A549 (cell line): ENCODE data around the gene CEP85L.

Experiments
- CEBPB ChIP-seq, 2 experiments: fragments of >200 bp in 1 of 2; sonication (Bioruptor Twin) in 1 of 2; formaldehyde crosslinking in 1 of 2; IDR thresholded peaks; 2 replicates each; pipeline ENCODE4 v1.6.1; 2012 to 2016
- CHD2 ChIP-seq: fragments of 150-350 bp; IDR thresholded peaks from 2 replicates; pipeline ENCODE4 v1.6.1; 2014; ENCODE audit warnings: low read length; ENCODE audit not compliant: partially characterized antibody
- CHD4 ChIP-seq: fragments of 200-600 bp; sonication (generic); IDR thresholded peaks from 2 replicates; pipeline ENCODE4 v1.6.1; 2016; ENCODE audit warnings: antibody characterized with exemption, mild to moderate bottlenecking, borderline replicate concordance
- ELK1 ChIP-seq: fragments of 150-350 bp; IDR thresholded peaks from 2 replicates; pipeline ENCODE4 v1.6.1; 2014; ENCODE audit warnings: low read depth, mild to moderate bottlenecking, low read length
- ESRRA ChIP-seq: fragments of 150-350 bp; IDR thresholded peaks from 2 replicates; pipeline ENCODE4 v1.6.1; 2014; ENCODE audit warnings: mild to moderate bottlenecking, low read length, borderline replicate concordance
- HOXA7 ChIP-seq: fragments of 250-450 bp; sonication (Bioruptor Pico); IDR thresholded peaks from 2 replicates; pipeline ENCODE4 v1.5.0; 2020; ENCODE audit warnings: mild to moderate bottlenecking, moderate library complexity
- KDM1A ChIP-seq: fragments of 200-600 bp; sonication (generic); IDR thresholded peaks from 2 replicates; pipeline ENCODE4 v1.6.1; 2016; ENCODE audit warnings: low read depth, mild to moderate bottlenecking
- MAZ ChIP-seq: fragments of 150-350 bp; IDR thresholded peaks from 2 replicates; pipeline ENCODE4 v1.6.1; 2014; ENCODE audit warnings: antibody characterized with exemption, low read depth, low read length, borderline replicate concordance
- POLR2A ChIP-seq: IDR thresholded peaks from 2 replicates; pipeline ENCODE4 v1.6.1; 2012; ENCODE audit warnings: mild to moderate bottlenecking, low read length
- RAD21 ChIP-seq, 2 experiments: fragments of >200 bp in 1 of 2; sonication (Bioruptor Twin) in 1 of 2; formaldehyde crosslinking in 1 of 2; IDR thresholded peaks in 1 of 2; conservative IDR thresholded peaks in 1 of 2; 2 replicates in 1 of 2; 3 replicates in 1 of 2; pipeline ENCODE4 v1.6.1; 2012 to 2018; ENCODE audit warnings: inconsistent platforms in 1 of 2
- RCOR1 ChIP-seq: fragments of 150-350 bp; IDR thresholded peaks from 2 replicates; pipeline ENCODE4 v1.6.1; 2014; ENCODE audit warnings: antibody characterized with exemption, low read length, low read depth
- REST ChIP-seq: fragments of 200-600 bp; sonication (generic); IDR thresholded peaks from 2 replicates; pipeline ENCODE4 v1.6.1; 2016; ENCODE audit warnings: antibody characterized with exemption, mild to moderate bottlenecking, moderate library complexity
- RFX5 ChIP-seq: fragments of 450-650 bp; IDR thresholded peaks from 2 replicates; pipeline ENCODE4 v1.7.1; 2014; ENCODE audit warnings: antibody characterized with exemption, mild to moderate bottlenecking, moderate library complexity
- TF ChIP-seq, protein P1 (sequence below): fragments of >200 bp; sonication (Bioruptor Twin); formaldehyde crosslinking; IDR thresholded peaks from 3 replicates; pipeline ENCODE4 v1.5.1; 2016

DNA sequence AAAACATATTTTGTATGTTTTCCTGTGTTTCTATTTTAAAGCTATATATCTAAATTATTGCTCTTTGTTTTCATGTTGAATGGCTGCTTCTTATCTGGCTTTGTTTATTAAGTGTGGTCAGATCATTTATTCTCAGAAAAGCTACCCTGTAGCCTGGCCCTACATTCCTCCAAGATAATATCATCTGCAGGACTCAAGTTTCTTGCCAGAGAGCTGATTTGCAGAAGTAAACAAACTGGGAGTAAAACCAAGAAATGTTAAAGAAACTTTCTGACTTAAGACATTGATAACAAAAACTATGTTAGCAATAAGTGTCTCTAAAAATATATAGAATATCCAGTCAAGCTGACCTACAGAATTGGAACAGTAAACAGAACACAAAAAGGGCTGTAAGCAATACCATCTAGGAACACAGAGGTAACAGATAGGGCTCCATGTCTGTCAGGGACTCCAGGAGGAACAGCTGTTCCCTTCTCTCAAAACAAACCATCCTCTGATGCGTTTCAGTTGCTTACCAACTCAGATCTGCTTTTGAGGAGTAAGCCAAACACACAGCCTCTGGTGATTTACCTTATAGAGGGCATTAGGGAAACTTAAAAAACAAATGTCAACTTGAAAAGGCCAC lies 17.5 kb upstream of the CEP85L start:
- TF ChIP-seq POLR2A, result no peak
- no peak for TF ChIP-seq KDM1A
- TF ChIP-seq CHD4, result no peak
- no peak for TF ChIP-seq RFX5
- TF ChIP-seq, protein P1, sequence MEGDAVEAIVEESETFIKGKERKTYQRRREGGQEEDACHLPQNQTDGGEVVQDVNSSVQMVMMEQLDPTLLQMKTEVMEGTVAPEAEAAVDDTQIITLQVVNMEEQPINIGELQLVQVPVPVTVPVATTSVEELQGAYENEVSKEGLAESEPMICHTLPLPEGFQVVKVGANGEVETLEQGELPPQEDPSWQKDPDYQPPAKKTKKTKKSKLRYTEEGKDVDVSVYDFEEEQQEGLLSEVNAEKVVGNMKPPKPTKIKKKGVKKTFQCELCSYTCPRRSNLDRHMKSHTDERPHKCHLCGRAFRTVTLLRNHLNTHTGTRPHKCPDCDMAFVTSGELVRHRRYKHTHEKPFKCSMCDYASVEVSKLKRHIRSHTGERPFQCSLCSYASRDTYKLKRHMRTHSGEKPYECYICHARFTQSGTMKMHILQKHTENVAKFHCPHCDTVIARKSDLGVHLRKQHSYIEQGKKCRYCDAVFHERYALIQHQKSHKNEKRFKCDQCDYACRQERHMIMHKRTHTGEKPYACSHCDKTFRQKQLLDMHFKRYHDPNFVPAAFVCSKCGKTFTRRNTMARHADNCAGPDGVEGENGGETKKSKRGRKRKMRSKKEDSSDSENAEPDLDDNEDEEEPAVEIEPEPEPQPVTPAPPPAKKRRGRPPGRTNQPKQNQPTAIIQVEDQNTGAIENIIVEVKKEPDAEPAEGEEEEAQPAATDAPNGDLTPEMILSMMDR, result no peak
- no peak for TF ChIP-seq HOXA7
- TF ChIP-seq RCOR1, result no peak
- TF ChIP-seq RAD21 (conservative IDR thresholded peaks at IDR 0.05 in 1 of 2, IDR thresholded peaks at IDR 0.05 in 1 of 2), result no peak
- TF ChIP-seq ELK1, result no peak
- TF ChIP-seq MAZ, result no peak
- no peak for TF ChIP-seq CHD2
- TF ChIP-seq REST, result no peak
- TF ChIP-seq ESRRA, result no peak
- TF ChIP-seq CEBPB (IDR thresholded peaks at IDR 0.05), result no peak
